Limb (tissue), 2 donors: Measurements from ENCODE around the gene CTNNA2.
A peak's percentile ranks its signal among the peaks of the same experiment; 100 is the strongest.

ENCODE experiments used
- DNase-seq, 2 donors: peaks; one replicate each; pipeline ENCODE4 v3.0.0-alpha.2; 2016; ENCODE audit errors: extremely low spot score in 2 of 2

Gene CTNNA2

DNA sequence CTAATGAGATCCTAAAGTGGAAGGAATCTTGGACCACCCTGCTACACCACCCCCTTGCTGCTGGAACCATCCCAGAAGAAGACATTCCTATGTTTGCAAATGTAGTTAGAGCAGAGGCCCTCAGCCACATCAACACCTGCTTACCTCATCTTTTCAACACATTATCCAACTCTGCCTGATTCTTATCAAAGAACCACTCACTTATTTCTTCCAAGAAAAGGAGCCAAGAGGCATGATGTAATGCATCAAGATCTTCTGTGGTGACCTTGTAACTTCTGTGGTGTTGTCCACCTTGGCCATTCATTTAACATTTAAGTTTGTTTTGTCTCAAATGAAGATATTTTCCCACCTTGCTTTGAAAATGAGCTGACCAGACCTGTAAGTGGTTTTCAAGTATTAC is 338.1 kb downstream of the CTNNA2 start:
- DNase-seq: no peak

DNA sequence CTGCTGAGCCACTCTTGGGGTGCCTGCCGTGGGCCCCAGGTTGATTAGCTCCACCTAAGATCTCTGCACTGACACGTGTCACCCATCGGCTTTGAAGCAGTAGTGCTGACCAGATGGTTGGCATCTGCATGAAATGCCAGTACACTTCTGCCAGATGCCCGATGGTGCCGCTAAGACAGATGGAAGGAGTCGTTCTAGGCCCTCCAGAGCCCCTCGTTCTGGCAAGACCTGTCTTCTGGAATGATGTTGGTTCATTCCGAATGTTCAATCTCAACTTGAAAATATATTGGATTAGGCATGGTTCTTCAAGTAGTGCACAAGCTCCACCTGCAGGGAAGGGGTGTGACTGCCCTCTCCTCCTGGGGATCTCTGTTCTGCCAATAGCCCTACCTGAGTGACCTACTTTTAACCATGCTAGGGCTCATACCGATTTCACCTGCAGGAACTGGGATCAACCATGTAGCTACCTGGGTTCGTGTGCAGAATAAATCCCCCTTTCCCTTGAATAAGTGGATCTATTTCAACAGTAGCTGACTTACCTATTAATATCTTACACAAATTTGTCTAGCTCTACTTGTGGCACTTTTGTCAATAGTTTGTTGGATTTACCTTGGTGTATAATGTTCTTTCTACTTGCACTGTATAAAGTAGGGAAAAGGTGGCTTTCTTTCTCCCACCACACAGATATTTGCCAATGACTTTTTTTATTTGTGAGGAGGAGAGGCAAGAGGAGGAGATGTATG is 342.6 kb downstream of the CTNNA2 start:
- DNase-seq: peak in 1 of 2 donors; percentile 32

DNA sequence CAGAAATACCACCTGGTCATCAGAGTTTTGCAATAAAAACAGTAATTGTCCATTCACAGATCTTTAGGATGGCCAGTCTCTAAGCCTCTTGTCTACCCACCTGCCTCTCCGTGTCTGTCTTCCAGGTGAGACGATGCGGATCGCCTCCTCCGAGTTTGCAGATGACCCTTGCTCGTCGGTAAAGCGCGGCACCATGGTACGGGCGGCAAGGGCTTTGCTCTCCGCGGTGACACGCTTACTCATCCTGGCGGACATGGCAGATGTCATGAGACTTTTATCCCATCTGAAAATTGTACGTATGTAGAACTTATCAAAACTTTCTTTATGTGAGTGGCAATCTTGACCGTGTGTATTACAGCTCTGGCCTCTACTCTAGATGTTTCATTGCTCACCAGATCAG is 345.0 kb downstream of the CTNNA2 start:
- no peak for DNase-seq

DNA sequence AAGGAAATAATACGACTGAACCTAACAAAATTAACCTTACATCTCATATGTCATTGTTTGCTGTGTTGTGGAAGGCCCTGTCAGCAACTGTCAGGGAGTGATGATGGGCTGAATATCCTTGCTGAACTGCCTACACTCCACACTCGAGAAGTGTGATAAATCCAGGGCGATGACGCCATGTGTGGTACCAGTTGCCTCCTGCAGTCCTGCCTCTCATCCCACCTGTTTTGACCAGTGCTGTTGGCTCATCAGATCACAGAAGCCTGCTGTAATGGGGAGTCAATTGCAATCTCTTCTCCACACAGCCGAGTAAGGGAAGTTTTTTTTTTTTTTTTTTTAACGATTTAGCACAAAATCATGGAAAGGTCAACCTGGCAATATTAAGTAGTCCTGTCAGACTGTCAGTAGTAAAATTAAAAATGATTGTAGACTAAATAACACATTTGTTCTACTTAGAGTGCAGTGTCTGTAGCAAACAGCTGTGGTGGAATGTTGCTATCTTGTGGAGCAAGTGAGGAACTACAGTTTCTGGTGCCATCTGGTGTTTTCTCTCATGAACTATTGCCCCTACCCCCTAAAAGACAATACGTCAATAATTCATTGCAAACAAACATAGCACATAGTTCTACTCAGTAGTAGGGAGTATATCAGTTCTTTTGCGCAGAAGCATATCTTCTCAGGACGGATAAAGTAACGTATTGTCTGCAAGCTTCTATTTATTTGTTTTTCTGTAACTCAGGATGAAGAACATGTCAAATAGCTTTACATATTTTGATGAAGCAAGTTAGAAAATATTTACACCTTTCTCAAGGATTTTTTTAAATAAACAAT is 347.6 kb downstream of the CTNNA2 start:
- DNase-seq: peak in 1 of 2 donors; percentile 13

DNA sequence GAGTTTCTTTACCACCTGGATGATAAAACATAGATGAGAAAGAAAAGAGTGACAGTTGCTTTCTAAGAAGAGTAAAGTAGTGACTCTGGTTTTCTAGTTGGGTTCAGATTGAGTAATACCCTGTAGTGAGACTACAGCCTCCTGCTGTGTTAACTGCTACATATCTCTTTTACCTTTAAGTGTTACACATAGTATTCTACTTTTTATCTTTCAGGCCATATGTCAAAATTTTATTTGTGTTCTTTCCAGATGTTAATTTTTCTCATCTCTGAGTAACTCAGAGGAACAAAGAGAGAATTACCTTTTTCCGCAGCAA is 348.2 kb downstream of the CTNNA2 start:
- DNase-seq: no peak

DNA sequence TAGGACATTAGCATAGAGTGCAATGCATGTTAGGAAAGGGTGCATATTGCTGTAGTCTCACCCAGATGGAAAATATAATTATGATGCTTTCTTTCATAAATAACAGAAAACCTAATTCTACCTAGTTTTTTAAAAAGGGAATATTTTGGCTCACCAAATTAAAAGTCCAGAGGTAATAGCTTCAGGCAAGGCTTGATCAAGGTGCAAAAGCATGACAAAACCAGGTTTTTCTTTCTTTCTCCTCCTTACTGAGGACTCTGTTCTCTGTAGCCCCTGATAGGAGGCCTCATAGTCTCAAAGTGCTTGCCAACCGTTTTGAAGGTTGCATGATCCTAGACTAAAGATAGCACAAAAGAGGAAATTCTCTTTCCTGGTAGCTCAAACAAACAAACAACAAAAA is 349.9 kb downstream of the CTNNA2 start:
- DNase-seq: no peak

DNA sequence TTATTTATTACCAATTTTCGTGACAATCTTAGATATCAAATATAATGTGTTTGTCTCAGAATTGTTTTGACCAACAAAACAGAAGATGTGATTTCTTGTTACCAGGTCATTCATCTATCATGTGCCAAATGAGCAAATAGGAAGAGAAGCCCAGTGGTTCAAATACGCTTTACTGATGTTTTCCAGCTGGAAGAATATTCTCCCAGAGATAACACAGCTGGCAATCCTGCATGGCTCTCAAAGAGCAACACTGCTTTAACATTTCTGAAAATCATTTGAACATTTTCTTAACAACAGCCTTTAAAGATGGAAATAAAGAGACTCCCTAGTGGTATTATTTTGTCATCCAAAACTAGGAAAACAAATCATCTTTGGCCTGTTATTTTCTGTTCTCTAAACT is 359.8 kb downstream of the CTNNA2 start:
- DNase-seq: no peak

DNA sequence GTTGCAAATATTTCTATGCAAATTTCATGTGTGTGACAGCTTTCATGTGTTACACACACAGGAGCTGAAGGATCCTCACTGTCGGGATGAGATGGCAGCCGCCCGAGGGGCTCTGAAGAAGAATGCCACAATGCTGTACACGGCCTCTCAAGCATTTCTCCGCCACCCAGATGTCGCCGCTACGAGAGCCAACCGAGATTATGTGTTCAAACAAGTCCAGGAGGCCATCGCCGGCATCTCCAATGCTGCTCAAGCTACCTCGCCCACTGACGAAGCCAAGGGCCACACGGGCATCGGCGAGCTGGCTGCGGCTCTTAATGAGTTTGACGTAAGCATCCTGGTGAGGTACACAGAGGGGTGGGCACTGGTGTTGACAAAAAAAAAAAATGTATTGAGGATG is 361.2 kb downstream of the CTNNA2 start:
- no peak for DNase-seq

DNA sequence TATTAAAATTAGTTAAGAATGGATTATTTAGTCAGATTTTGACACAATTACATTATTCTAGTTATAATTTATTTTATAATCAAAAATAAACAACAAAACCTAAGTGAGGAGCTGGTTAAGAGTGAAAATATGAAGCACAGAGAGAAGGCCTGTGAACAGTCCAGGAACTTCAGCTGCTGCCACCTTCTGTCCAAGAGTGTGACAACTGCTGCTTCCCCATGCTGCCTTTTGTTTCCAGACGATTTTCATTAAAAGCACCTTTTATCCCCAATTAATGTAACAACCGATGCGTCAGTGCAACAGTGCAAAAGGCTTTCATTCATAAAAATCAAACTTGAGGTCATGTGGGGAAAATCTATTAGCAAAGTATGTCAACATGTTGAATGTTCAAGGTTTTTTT is 363.6 kb downstream of the CTNNA2 start:
- DNase-seq: peak in 1 of 2 donors; percentile 26

DNA sequence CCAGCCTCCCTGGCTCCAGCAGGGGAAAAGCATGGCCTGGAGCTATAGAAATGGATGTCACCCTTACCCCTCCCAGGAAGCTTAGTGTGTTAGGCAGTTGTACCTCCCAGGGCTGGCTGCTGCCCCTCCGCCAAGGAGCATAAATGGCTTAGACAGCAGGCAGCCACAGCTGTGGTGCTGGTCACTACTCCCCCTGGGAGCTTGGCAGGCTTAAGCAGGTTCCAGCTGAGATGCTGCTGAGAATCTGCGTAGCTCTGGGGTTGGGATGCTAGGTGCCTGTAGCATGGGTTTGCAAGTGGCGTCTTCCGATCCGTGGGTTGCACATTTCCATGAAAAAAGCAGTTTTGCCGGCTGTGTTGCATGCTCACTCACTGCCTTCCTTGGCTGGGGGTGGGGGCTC is 369.7 kb downstream of the CTNNA2 start:
- DNase-seq: no peak

DNA sequence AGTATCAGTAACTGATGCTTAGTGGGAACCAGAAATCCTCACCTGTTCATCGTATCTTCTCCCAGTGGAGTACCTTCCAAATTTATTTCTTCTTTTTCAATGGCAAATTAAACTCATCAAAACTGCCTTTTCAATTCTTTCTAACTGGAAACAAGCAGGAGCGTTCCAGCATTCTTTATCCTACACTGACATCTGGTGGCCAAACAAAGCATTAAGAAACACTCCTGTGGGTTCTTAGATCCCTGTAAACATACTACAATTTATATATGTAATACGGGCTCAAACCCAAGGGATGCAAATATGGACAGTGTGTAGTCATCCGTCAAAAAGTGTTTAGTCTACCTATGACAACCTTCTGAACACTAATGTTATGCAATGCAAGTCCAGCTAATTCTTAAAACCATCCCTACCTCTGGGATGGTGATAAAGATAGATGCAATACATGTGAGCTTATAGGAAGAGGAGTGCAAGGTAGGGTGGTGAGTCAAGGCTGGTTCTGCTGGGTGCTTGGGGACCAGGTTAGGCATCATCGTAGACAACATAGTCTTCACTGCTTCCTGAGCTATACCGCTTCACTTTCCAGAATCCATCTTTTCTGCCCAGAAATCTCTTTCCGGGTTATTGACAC is 375.0 kb downstream of the CTNNA2 start:
- DNase-seq: peak in 1 of 2 donors; percentile 80

DNA sequence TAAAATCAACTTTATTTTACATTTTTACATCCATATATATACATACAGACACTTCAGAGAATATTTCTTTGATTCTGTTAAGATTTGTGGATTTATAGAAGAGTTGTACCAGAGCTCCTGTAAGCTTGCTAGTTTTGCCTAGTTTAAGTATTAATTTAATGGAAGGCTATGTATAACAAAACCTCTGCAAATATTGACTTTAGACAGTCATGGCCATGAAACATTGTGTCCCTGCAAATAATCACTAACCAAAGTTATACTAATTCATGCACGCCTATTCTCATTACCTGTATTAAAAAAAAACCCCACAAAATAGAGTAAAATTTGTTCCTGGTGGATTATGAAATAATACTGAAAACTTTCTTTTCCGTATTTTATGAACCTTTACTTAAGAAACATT is 379.3 kb downstream of the CTNNA2 start:
- no peak for DNase-seq

DNA sequence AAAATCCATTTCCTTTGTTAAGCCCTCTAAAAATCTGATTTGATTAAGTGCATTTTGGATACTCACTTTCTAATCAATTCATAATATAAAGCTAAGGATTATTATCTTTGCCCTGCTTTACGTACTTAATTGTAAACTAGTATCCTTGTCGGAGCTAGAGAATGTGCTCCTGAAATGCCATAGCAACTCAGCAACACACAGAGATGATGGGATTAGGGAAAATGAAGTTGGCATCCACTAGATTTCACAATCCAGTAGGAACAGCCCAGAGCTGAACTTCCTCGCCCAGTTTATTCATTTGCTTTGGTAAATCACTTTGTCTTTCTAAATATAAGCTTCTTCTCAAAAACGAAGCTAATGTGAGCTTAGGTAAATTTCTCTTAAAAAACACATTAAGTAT is 386.3 kb downstream of the CTNNA2 start:
- DNase-seq: no peak

DNA sequence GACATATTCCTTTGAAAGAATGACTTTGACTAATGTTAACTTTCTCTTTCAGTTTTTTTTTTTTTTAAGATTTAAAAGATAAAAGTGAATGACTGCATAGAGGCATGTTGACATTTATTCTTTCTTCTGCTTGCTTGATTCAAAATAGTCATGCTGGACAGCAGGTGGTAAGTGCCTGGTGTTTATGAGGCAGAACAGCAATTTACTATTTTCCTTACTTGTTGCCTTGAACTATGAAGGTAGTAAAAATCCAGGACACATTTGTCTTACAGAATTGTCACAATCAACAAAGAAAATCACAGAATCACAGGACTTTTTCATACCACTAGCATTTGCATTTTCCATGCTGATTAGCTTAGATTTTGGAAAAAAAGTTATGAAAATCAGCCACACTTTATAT is 388.3 kb downstream of the CTNNA2 start:
- no peak for DNase-seq

DNA sequence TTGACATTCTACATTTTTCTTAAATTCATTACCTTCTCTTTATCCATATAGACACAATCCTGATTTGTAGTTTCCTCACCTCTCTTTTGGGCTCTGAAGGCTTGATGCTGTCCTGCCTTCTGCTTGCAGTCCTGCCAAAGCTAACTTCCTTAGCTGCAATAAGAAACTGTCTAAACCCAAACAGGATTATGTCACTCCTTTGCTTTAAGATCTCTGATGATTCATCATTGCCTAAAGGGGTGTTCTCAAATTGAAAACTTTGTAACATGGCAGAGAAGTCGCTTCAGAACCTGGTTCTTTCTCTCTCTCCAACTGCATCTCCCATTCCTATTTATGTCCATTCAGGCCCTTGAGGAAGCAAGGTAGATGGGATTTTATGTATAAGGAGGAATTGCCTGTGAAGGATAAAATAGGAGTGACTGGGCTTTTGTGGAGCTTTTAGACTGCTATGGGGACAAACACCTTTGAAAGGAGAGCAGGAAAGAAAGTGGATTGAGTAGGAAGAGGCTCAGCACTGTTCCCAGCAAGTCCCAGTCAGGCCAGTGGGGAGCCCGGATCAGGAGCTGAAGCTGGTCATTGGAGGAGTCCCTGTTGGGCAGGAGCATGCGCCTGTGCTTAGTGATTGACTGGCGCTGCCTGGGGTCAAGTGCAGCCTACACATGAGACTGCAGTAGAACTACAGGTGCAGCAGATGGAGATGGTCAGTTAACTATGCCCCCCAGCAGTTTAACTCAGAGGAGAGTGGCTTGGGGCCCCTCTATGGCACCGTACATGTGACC is 390.6 kb downstream of the CTNNA2 start:
- no peak for DNase-seq

DNA sequence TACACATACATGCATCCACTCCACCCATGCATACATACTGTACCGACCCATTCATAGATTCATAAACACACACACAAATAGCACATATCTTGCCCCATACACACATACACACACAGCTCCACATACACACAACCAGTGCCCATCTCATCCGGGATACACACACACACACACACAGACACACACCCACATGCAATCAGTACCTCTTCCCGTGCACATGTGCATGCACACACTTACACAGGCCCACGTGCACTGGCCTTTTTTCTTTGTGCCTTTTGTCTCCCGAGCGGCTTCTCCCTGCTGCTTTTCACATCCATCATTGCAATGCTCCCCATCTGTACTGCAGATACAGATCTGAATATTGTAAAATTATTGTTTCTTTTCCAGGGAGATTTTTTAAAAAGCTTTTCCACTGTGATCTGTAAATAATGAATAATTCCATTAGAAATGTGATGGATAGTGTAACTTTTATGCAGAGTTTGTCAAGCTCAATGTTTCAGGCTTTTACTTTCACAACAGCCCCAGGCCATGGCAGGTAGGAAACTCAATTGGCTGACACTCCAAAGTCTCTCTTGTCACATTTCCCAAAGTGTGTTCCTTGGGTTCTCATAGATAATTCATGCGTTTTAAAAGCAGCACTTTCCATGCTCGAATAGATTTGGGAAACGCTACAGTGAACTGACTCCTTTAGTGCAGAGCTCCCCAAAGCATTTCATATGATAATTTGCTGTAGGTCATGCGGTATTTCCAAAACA is 393.5 kb downstream of the CTNNA2 start:
- DNase-seq: no peak

DNA sequence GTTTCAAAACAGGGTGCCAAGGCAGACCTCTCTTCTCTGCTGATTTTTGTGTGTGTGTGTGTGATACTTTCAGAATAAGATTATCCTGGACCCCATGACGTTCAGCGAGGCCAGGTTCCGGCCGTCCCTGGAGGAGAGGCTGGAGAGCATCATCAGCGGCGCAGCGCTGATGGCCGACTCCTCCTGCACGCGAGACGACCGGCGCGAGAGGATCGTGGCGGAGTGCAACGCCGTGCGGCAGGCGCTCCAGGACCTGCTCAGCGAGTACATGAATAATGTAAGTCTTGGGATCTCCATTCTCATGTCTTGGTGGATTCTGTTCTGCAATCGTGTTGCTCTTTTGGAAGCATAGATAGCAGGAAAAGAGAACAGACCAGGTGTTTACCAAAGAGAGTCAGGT is 396.7 kb downstream of the CTNNA2 start:
- no peak for DNase-seq

DNA sequence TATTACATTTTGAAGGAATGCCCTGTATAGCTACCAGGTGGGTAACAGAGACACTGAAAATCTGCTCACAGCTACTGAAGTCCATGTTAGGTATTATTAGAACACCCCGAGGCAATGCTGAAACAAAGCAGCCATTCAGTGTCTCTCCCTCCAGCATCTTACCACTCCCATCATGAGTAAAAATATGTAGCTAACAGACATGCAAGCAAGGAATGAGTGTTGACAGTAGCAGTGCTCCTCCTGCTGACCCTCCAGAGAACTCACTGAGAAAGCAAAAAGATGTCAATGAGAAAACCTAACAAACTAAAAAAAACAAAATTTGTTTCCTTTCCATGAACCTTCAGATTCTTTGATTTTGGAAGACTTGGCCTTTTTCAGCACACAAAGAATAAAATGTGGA is 397.8 kb downstream of the CTNNA2 start:
- DNase-seq: no peak

DNA sequence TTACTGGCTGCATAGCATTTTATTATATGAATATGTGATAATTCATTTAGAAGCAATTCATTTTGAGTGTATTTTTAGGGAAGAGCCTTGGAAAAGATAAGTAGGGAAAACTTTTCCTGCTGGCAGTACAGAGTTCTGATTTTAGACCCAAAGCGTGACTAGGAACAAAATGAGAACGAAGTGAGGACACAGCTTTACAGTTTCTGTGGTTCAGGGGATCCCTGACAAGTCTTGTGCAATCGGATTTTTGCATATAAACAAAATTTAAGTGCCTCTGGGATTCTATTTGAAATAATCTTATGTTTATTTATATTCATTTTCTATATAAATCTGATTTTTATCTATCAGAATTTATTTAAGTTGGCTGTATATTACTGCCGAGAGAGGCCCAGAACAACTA is 402.6 kb downstream of the CTNNA2 start:
- no peak for DNase-seq

DNA sequence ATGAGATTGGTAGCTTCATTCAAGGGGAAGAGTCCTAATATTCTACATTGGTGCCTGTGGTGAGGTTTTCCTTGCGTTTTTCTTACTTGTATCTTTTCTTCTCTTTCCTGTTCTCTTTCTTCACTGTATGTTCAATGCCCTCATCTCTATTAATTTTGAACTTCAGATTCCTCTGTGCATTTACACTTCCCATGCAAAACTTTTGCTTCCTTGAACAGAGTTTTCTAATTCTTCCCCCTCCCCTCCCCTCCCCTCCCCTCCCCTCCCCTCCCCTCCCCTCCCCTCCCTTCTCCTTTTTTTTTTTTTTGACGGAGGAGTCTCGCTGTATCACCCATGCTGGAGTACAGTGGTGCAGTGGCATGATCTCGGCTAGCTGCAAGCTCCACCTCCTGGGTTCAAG is 403.4 kb downstream of the CTNNA2 start:
- no peak for DNase-seq

DNA sequence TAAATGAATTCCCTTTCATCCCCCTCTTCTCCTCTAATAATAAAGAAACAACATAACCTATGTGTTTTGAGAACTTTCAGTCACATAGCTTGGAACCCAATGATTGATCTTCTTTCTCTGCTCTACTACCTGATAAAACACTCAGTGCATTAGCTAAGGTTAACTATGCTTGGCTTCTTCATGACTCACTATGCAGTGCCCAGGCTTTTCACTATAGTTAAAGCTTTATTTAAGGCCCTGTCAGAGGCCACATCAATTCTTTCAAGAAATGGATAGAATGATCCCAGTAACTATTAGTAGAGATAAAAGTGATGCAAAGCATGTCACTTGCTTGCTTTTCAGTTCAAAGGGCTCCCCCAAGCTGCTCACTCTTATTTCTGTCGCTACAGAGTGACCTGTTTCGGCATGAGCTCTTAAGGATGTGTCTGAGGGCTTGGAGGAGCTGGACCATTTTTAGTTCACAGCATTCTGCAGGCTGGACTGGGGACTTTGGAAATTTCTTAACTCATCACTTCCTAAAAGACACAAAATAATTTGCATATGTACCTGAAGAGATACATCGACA is 407.7 kb downstream of the CTNNA2 start:
- DNase-seq: no peak
